ENCODE measurements around the gene CFAP210.

GRCh38 chr2:169704160-169704708, 10.0 kb upstream of the CFAP210 start:
- TF ChIP-seq ZNF112 (tag by site-specific recombination; IDR thresholded peaks at IDR 0.05) = no peak
- no peak for TF ChIP-seq ZNF76 (tag by site-specific recombination; IDR thresholded peaks at IDR 0.05; ENCODE audit: borderline replicate concordance, low read depth)
- TF ChIP-seq KLF17 (tag by site-specific recombination; IDR thresholded peaks at IDR 0.05) = no peak
- no peak for TF ChIP-seq CTCF (tag by site-specific recombination; IDR thresholded peaks at IDR 0.05)
- TF ChIP-seq ZNF513 (tag by site-specific recombination; IDR thresholded peaks at IDR 0.05) = no peak
- TF ChIP-seq IKZF3 (tag by site-specific recombination; IDR thresholded peaks at IDR 0.05) = no peak
- TF ChIP-seq TCF7L2 (IDR thresholded peaks at IDR 0.05; ENCODE audit: borderline replicate concordance, low read depth, low read length) = no peak
- no peak for TF ChIP-seq ZSCAN18 (tag by site-specific recombination; IDR thresholded peaks at IDR 0.05)
- TF ChIP-seq PRDM10 (tag by site-specific recombination; IDR thresholded peaks at IDR 0.05) = no peak
- no peak for TF ChIP-seq ZNF138 (tag by site-specific recombination; IDR thresholded peaks at IDR 0.05; ENCODE audit: borderline replicate concordance)
- no peak for TF ChIP-seq ZNF354C (tag by site-specific recombination; IDR thresholded peaks at IDR 0.05; ENCODE audit: borderline replicate concordance, low read depth)
- no peak for TF ChIP-seq ZBTB11 (tag by site-specific recombination; conservative IDR thresholded peaks at IDR 0.05; ENCODE audit: low read depth)

All from HEK293 (cell line).